H1 (cell line): ENCODE measurements around the gene SERPINA6. TPM values are rescaled to one million over a fixed set of nuclear protein-coding genes. Genes with fewer than 3 reads are reported as not detected.

ENCODE experiments used
- CTCF ChIA-PET: fragments of 300-600 bp; sonication (Branson Sonifier 250); formaldehyde crosslinking; loops from one replicate; lab custom pipeline; 2021; ENCODE audit not compliant: partially characterized antibody; lab: Charles Lee
- POLR2A ChIA-PET: fragments of 300-600 bp; sonication (Branson Sonifier 250); formaldehyde crosslinking; loops from one replicate; lab custom pipeline; 2021; ENCODE audit warnings: inconsistent platforms; ENCODE audit not compliant: partially characterized antibody; lab: Charles Lee
- DNase-seq, 2 experiments: peaks; one replicate each; pipeline versions ENCODE4 v3.0.0 to v3.0.0-alpha.2; 2010 to 2022; ENCODE audit warnings: low spot score in 2 of 2, low read depth in 1 of 2, mixed read lengths in 1 of 2
- FAIRE-seq: peaks from 2 replicates; lab custom pipeline; 2011; peaks lifted over from hg19 to GRCh38; lab: Jason Lieb, UNC
- H2AFZ ChIP-seq: 2 replicates; pipeline ENCODE4 v1.8.1; 2012; ENCODE audit warnings: low read length, inconsistent platforms
- H2AK5ac ChIP-seq: 2 replicates; pipeline ENCODE4 v1.6.1; 2013; ENCODE audit warnings: low read depth, low read length
- H2BK120ac ChIP-seq: replicated peaks from 2 replicates; pipeline ENCODE3; 2013; ENCODE audit warnings: low read depth, low read length, inconsistent platforms
- H2BK12ac ChIP-seq: 2 replicates; pipeline ENCODE4 v1.6.1; 2013; ENCODE audit warnings: low read depth, low read length
- H2BK15ac ChIP-seq: 2 replicates; pipeline ENCODE4 v1.6.1; 2013; ENCODE audit warnings: low read length
- H2BK20ac ChIP-seq: 2 replicates; pipeline ENCODE4 v1.6.1; 2013; ENCODE audit warnings: low read length
- H2BK5ac ChIP-seq: 2 replicates; pipeline ENCODE4 v1.6.1; 2013; ENCODE audit warnings: low read depth, low read length
- H3K14ac ChIP-seq: 2 replicates; pipeline ENCODE4 v1.6.1; 2013; ENCODE audit warnings: inconsistent platforms; ENCODE audit not compliant: insufficient read length
- H3K18ac ChIP-seq: 2 replicates; pipeline ENCODE4 v1.6.1; 2013; ENCODE audit warnings: low read length; ENCODE audit errors: extremely low read depth
- H3K23ac ChIP-seq: 2 replicates; pipeline ENCODE4 v1.6.1; 2013; ENCODE audit warnings: inconsistent platforms; ENCODE audit not compliant: insufficient read length
- H3K23me2 ChIP-seq: 2 replicates; pipeline ENCODE4 v1.6.1; 2013; ENCODE audit warnings: low read depth, low read length
- H3K27ac ChIP-seq: 2 replicates; pipeline ENCODE4 v1.6.1; 2011; ENCODE audit warnings: low read depth, low read length, inconsistent platforms
- H3K27me3 ChIP-seq, 4 experiments: replicated peaks in 1 of 4; 1 replicate in 1 of 4; 2 replicates in 3 of 4; pipeline versions ENCODE4 v1.6.1 to v1.8.1; 2011 to 2013; ENCODE audit warnings: low read length in 3 of 4, mild to moderate bottlenecking in 3 of 4, inconsistent platforms in 2 of 4, mixed read lengths in 2 of 4, moderate library complexity in 1 of 4; ENCODE audit not compliant: control insufficient read depth in 3 of 4, insufficient read depth in 3 of 4; ENCODE audit errors: extremely low read depth in 1 of 4
- H3K36me3 ChIP-seq, 4 experiments: 2 replicates each; pipeline versions ENCODE4 v1.6.1 to v1.8.1; 2011 to 2013; ENCODE audit warnings: mild to moderate bottlenecking in 4 of 4, low read length in 3 of 4, moderate library complexity in 2 of 4, control low read depth in 1 of 4, inconsistent platforms in 1 of 4; ENCODE audit not compliant: insufficient read depth in 4 of 4, control insufficient read depth in 2 of 4
- H3K4ac ChIP-seq: replicated peaks from 2 replicates; pipeline ENCODE3; 2013; ENCODE audit warnings: low read length, low read depth, mixed read lengths, inconsistent platforms; ENCODE audit not compliant: insufficient read length
- H3K4me1 ChIP-seq, 4 experiments: replicated peaks in 1 of 4; 1 replicate in 1 of 4; 2 replicates in 3 of 4; pipeline versions ENCODE4 v1.6.1 to v1.8.1; 2011 to 2013; ENCODE audit warnings: low read length in 3 of 4, inconsistent platforms in 2 of 4, mixed read lengths in 1 of 4; ENCODE audit not compliant: insufficient read depth in 4 of 4, control insufficient read depth in 3 of 4
- H3K4me2 ChIP-seq, 2 experiments: 2 replicates each; pipeline versions ENCODE4 v1.6.1 to v1.8.1; 2011 to 2013; ENCODE audit warnings: low read depth in 2 of 2, low read length in 2 of 2, control low read depth in 1 of 2, inconsistent platforms in 1 of 2, mild to moderate bottlenecking in 1 of 2; ENCODE audit not compliant: insufficient read depth in 1 of 2
- H3K4me3 ChIP-seq, 4 experiments: fragments of 200-600, 300-600 bp in 1 of 4; sonication (generic), shearing (Covaris generic), sonication (Bioruptor Twin) in 1 of 4; 2 replicates each; pipeline versions ENCODE4 v1.5.1 to v1.8.1; 2011 to 2016; ENCODE audit warnings: low read length in 4 of 4, low read depth in 3 of 4, control low read depth in 2 of 4, inconsistent platforms in 2 of 4, mild to moderate bottlenecking in 2 of 4, mixed read lengths in 1 of 4, moderate library complexity in 1 of 4; ENCODE audit not compliant: insufficient read depth in 2 of 4; ENCODE audit errors: extremely low read depth in 1 of 4
- H3K56ac ChIP-seq: replicated peaks from 2 replicates; pipeline ENCODE3; 2013; ENCODE audit warnings: low read depth, mild to moderate bottlenecking, mixed read lengths, low read length, inconsistent platforms; ENCODE audit not compliant: insufficient read length
- H3K79me1 ChIP-seq: 2 replicates; pipeline ENCODE4 v1.6.1; 2013; ENCODE audit warnings: low read depth, low read length, control low read depth
- H3K79me2 ChIP-seq, 2 experiments: 2 replicates each; pipeline versions ENCODE4 v1.6.1 to v1.8.1; 2012 to 2013; ENCODE audit warnings: low read length in 2 of 2, mild to moderate bottlenecking in 2 of 2, inconsistent platforms in 1 of 2; ENCODE audit not compliant: insufficient read depth in 2 of 2, control insufficient read depth in 1 of 2
- H3K9ac ChIP-seq, 4 experiments: replicated peaks in 1 of 4; 1 replicate in 1 of 4; 2 replicates in 3 of 4; pipeline versions ENCODE4 v1.6.1 to v1.8.1; 2011 to 2013; ENCODE audit warnings: low read depth in 3 of 4, low read length in 3 of 4, control low read depth in 2 of 4, mild to moderate bottlenecking in 2 of 4, moderate library complexity in 2 of 4, inconsistent platforms in 1 of 4; ENCODE audit errors: extremely low read depth in 1 of 4
- H3K9me3 ChIP-seq, 2 experiments: 2 replicates each; pipeline versions ENCODE4 v1.6.1 to v1.8.1; 2012 to 2013; ENCODE audit warnings: mild to moderate bottlenecking in 2 of 2, moderate library complexity in 2 of 2, control low read depth in 1 of 2, inconsistent platforms in 1 of 2, low read depth in 1 of 2, low read length in 1 of 2, mixed read lengths in 1 of 2; ENCODE audit not compliant: insufficient read depth in 2 of 2
- H4K20me1 ChIP-seq, 2 experiments: replicated peaks in 1 of 2; 2 replicates each; pipeline versions ENCODE3 to v1.8.1; 2011 to 2013; ENCODE audit warnings: inconsistent platforms in 2 of 2, low read length in 2 of 2, mild to moderate bottlenecking in 1 of 2; ENCODE audit not compliant: insufficient read depth in 2 of 2, control insufficient read depth in 1 of 2
- H4K5ac ChIP-seq: 2 replicates; pipeline ENCODE4 v1.6.1; 2013; ENCODE audit warnings: low read length, low read depth, mixed read lengths, inconsistent platforms; ENCODE audit not compliant: insufficient read length
- H4K8ac ChIP-seq: 2 replicates; pipeline ENCODE4 v1.8.0; 2013; ENCODE audit warnings: mild to moderate bottlenecking, moderate library complexity, low read length, inconsistent platforms; ENCODE audit not compliant: insufficient read depth; ENCODE audit errors: extremely low read depth
- H4K91ac ChIP-seq: replicated peaks from 2 replicates; pipeline ENCODE3; 2013; ENCODE audit warnings: low read length, mixed read lengths, inconsistent platforms; ENCODE audit not compliant: insufficient read length
- SIN3A ChIP-seq, 2 experiments: IDR thresholded peaks in 1 of 2; conservative IDR thresholded peaks in 1 of 2; 2 replicates each; pipeline ENCODE4 v1.6.1; 2011 to 2012; ENCODE audit warnings: low read length in 2 of 2, improper control_type of control experiment in 1 of 2, low read depth in 1 of 2, mild to moderate bottlenecking in 1 of 2
- WGBS, 2 experiments: shearing (Covaris generic) in 1 of 2; methylation state at CpG; one replicate each; pipeline versions ENCODE4 v1.1.6 to v1.1.7; 2013 to 2015; ENCODE audit warnings: low lambda C conversion rate in 2 of 2, mixed read lengths in 2 of 2, inconsistent platforms in 1 of 2, low coverage in 1 of 2, missing lambda C conversion rate in 1 of 2; ENCODE audit not compliant: insufficient replicate concordance in 2 of 2, insufficient coverage in 1 of 2, insufficient read length in 1 of 2; ENCODE audit errors: extremely low coverage in 1 of 2, missing lambda C conversion rate in 1 of 2; 5-methylcytosine and 5-hydroxymethylcytosine counted together
- polyA plus RNA-seq, 7 experiments: library from polyadenylated mRNA; depleted of rRNA in 3 of 7; stranded (reverse) in 5 of 7; unstranded in 2 of 7; fragments of >200 nt in 5 of 7; fragments of 200-250 nt in 2 of 7; gene quantifications; 1 replicate in 5 of 7; 2 replicates in 1 of 7; 4 replicates in 1 of 7; pipeline versions ENCODE4 v1.2.1 to v1.2.3, GENCODE V29; 2011 to 2013; ENCODE audit warnings: missing spikeins in 2 of 7, mixed read lengths in 2 of 7
- total RNA-seq: library from RNA; stranded (reverse); fragmentation: NEBNext Ultra II Directional; extraction: Animal tissue kit (Norgen Biotek cat#: 25700); gene quantifications from 2 replicates; pipeline ENCODE4 v1.2.1, GENCODE V29; 2021
- TF ChIP-seq, protein P1 (sequence below): IDR thresholded peaks from 2 replicates; pipeline ENCODE4 v1.6.1; 2012; ENCODE audit warnings: low read length, inconsistent platforms
- TF ChIP-seq, protein P2 (sequence below): IDR thresholded peaks from 2 replicates; pipeline ENCODE4 v1.6.1; 2011; ENCODE audit warnings: low read depth, mild to moderate bottlenecking, low read length; ENCODE audit not compliant: insufficient read depth

The SERPINA6 gene
- total and polyA plus RNA-seq, 2 of the 8 experiments (the other 6 are each of a cell fraction or from before 2014, with no cell fraction given): not detected

DNA sequence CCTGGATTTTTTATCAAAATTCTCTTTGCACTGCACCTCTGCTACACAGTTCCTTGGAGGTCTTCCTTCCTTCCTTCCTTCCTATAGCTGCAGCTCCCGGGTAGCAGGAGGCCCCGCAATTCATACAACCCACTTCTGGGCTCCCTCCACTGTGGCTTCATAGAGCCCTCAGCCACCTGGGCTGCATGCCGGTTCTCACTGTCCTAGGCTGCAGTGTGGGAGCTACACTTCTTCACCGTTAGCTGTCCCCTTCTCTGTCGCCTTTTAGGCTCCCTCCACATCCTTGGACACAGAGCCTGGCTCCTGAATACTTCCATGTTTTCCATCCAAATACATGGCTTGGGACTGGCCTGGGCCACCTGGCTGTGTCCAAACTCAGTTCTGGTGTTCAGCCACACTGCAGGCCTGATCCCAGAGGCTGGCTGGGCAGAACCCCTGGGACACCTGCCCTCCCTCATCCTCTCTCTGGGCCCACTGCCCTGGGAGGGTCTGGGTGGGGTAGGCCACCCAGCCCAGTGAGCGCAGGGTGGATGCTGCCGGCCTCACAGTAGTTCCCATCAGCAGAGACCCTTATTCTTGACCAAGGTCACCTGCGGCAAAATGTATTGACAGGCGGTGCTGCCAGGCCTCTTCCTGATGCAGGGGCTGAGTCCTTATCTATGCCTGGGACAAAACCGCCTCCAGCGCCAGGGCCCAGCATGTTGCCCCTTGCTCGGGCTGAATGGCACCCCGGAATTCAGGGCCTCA is 31.8 kb downstream of the SERPINA6 start:
- no peak overlapping the region for H3K4me2 ChIP-seq
- H4K20me1 ChIP-seq: no peaks in the 10 kb centered on the region
- H3K14ac ChIP-seq: no peak overlapping the region
- H3K79me1 ChIP-seq: no peaks in the 10 kb centered on the region
- no peak overlapping the region for H3K27ac ChIP-seq
- ChIA-PET POLR2A (no interaction called here), CTCF (interaction anchor here (1.2 to 1.6 kb wide), 3 partner anchors 16 to 299 kb away, joined by 3 to 7 read pairs (median 3); no protein-coding TSS in a partner anchor)
- H2BK120ac ChIP-seq: no peak overlapping the region
- H3K4me3 ChIP-seq: no peak overlapping the region
- no peak for DNase-seq
- H3K27me3 ChIP-seq: no peaks in the 10 kb centered on the region; a peak in 1 of 7 replicates
- no peak overlapping the region for H3K18ac ChIP-seq
- H3K23ac ChIP-seq: no peak overlapping the region
- no peak overlapping the region for H4K91ac ChIP-seq
- 90% methylated on average over 10 of the region's 13 CpGs; no CpG with 5 or more reads in 1 of the 2 experiments for WGBS, 2 experiments
- H2BK15ac ChIP-seq: no peak overlapping the region
- peaks cover 0 to 7% (median 2%) of the 10 kb centered on the region in 4 experiments; a peak in 3 of 7 replicates for H3K4me1 ChIP-seq
- no peak overlapping the region for H3K4ac ChIP-seq
- H2AK5ac ChIP-seq: no peak overlapping the region
- H3K36me3 ChIP-seq: no peaks in the 10 kb centered on the region
- H2BK5ac ChIP-seq: no peak overlapping the region
- no peak overlapping the region for H3K9ac ChIP-seq
- H2BK12ac ChIP-seq: peak overlapping the region; percentile 17; the same call in 1 of the 2 replicates
- no peak overlapping the region for H3K56ac ChIP-seq
- H2BK20ac ChIP-seq: no peak overlapping the region
- H3K79me2 ChIP-seq: no peaks in the 10 kb centered on the region
- no peak overlapping the region for H4K5ac ChIP-seq
- H3K9me3 ChIP-seq: no peaks in the 10 kb centered on the region; a peak in 1 of 4 replicates
- H2AFZ ChIP-seq: no peak overlapping the region
- no peaks in the 10 kb centered on the region for H3K23me2 ChIP-seq
- no peak overlapping the region for H4K8ac ChIP-seq
- FAIRE-seq: no peak
- no peak for TF ChIP-seq SIN3A (conservative IDR thresholded peaks at IDR 0.05 in 1 of 2, IDR thresholded peaks at IDR 0.05 in 1 of 2; ENCODE audit: low read depth in 1 of 2, low read length in 2 of 2)
- TF ChIP-seq, protein P1, sequence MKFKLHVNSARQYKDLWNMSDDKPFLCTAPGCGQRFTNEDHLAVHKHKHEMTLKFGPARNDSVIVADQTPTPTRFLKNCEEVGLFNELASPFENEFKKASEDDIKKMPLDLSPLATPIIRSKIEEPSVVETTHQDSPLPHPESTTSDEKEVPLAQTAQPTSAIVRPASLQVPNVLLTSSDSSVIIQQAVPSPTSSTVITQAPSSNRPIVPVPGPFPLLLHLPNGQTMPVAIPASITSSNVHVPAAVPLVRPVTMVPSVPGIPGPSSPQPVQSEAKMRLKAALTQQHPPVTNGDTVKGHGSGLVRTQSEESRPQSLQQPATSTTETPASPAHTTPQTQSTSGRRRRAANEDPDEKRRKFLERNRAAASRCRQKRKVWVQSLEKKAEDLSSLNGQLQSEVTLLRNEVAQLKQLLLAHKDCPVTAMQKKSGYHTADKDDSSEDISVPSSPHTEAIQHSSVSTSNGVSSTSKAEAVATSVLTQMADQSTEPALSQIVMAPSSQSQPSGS: no peak
- TF ChIP-seq, protein P2, sequence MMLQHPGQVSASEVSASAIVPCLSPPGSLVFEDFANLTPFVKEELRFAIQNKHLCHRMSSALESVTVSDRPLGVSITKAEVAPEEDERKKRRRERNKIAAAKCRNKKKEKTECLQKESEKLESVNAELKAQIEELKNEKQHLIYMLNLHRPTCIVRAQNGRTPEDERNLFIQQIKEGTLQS: no peak
